Measurements from ENCODE around the gene MLC1. TPM values are rescaled to one million over a fixed set of nuclear protein-coding genes. Genes with fewer than 3 reads are reported as not detected.

MLC1 gene
- total and polyA plus RNA-seq, 2 donors, result 0.09 to 2.4 TPM

- Histone ChIP-seq H3K4me1 (ENCODE audit: insufficient read depth) (no peaks in the 10 kb centered on the region), H3K27ac (ENCODE audit: low read depth) (no peak overlapping the region), H3K36me3 (ENCODE audit: insufficient read depth) (no peaks in the 10 kb centered on the region), H3K4me3 (ENCODE audit: low read depth, low read length) (no peak overlapping the region)
- DNase-seq (ENCODE audit: extremely low spot score), result no peak
- WGBS, result 83% methylated on average over 14 of the region's 14 CpGs
Measured at GRCh38 chr22:50022171-50022819, 62.9 kb downstream of the MLC1 start.

GRCh38 chr22:50020606-50021005 lies 64.6 kb downstream of the MLC1 start:
- WGBS, result 90% methylated on average over 15 of the region's 15 CpGs
- no peak for DNase-seq (ENCODE audit: extremely low spot score)
- Histone ChIP-seq H3K4me3 (ENCODE audit: low read depth, low read length) (no peak overlapping the region), H3K36me3 (ENCODE audit: insufficient read depth) (no peaks in the 10 kb centered on the region), H3K4me1 (ENCODE audit: insufficient read depth) (no peaks in the 10 kb centered on the region), H3K27ac (ENCODE audit: low read depth) (no peak overlapping the region)

- no peak for DNase-seq (ENCODE audit: extremely low spot score)
- no peaks in the 10 kb centered on the region for H3K36me3 ChIP-seq (ENCODE audit: insufficient read depth)
- no peak overlapping the region for H3K4me3 ChIP-seq (ENCODE audit: low read depth, low read length)
- 58% methylated on average over 3 of the region's 3 CpGs for WGBS
- no peak overlapping the region for H3K27ac ChIP-seq (ENCODE audit: low read depth)
- peaks cover 3% of the 10 kb centered on the region for H3K4me1 ChIP-seq (ENCODE audit: insufficient read depth)
Measured at GRCh38 chr22:50019316-50019715, 65.9 kb downstream of the MLC1 start.

GRCh38 chr22:50018608-50019285 lies 66.5 kb downstream of the MLC1 start:
- no peak overlapping the region for H3K4me3 ChIP-seq (ENCODE audit: low read depth, low read length)
- no peak overlapping the region for H3K27ac ChIP-seq (ENCODE audit: low read depth)
- WGBS, result 66% methylated on average over 11 of the region's 11 CpGs
- peaks cover 3% of the 10 kb centered on the region for H3K4me1 ChIP-seq (ENCODE audit: insufficient read depth)
- no peak for DNase-seq (ENCODE audit: extremely low spot score)
- no peaks in the 10 kb centered on the region for H3K36me3 ChIP-seq (ENCODE audit: insufficient read depth)

GRCh38 chr22:50017701-50018224 lies 67.5 kb downstream of the MLC1 start:
- H3K4me1 ChIP-seq (ENCODE audit: insufficient read depth), result peaks cover 3% of the 10 kb centered on the region
- H3K27ac ChIP-seq (ENCODE audit: low read depth), result no peak overlapping the region
- no peaks in the 10 kb centered on the region for H3K36me3 ChIP-seq (ENCODE audit: insufficient read depth)
- no peak overlapping the region for H3K4me3 ChIP-seq (ENCODE audit: low read depth, low read length)
- DNase-seq (ENCODE audit: extremely low spot score), result no peak
- WGBS, result 84% methylated on average over 6 of the region's 6 CpGs

GRCh38 chr22:50016988-50017700 lies 68.1 kb downstream of the MLC1 start:
- WGBS, result 76% methylated on average over 21 of the region's 21 CpGs
- no peak for DNase-seq (ENCODE audit: extremely low spot score)
- Histone ChIP-seq H3K4me3 (ENCODE audit: low read depth, low read length) (no peak overlapping the region), H3K27ac (ENCODE audit: low read depth) (no peak overlapping the region), H3K36me3 (ENCODE audit: insufficient read depth) (no peaks in the 10 kb centered on the region), H3K4me1 (ENCODE audit: insufficient read depth) (peaks cover 3% of the 10 kb centered on the region)

- H3K4me3 ChIP-seq (ENCODE audit: low read depth, low read length), result no peak overlapping the region
- WGBS, result 85% methylated on average over 20 of the region's 20 CpGs
- H3K4me1 ChIP-seq (ENCODE audit: insufficient read depth), result peaks cover 3% of the 10 kb centered on the region
- H3K27ac ChIP-seq (ENCODE audit: low read depth), result no peak overlapping the region
- H3K36me3 ChIP-seq (ENCODE audit: insufficient read depth), result no peaks in the 10 kb centered on the region
- no peak for DNase-seq (ENCODE audit: extremely low spot score)
Measured at GRCh38 chr22:50016308-50016987, 68.8 kb downstream of the MLC1 start.

GRCh38 chr22:50015451-50016307 lies 69.5 kb downstream of the MLC1 start:
- H3K4me1 ChIP-seq (ENCODE audit: insufficient read depth), result peaks cover 5% of the 10 kb centered on the region
- H3K4me3 ChIP-seq (ENCODE audit: low read depth, low read length), result no peak overlapping the region
- 45% methylated on average over 30 of the region's 30 CpGs for WGBS
- H3K27ac ChIP-seq (ENCODE audit: low read depth), result no peak overlapping the region
- DNase-seq (ENCODE audit: extremely low spot score), result no peak
- H3K36me3 ChIP-seq (ENCODE audit: insufficient read depth), result no peaks in the 10 kb centered on the region

GRCh38 chr22:50014655-50015401 lies 70.4 kb downstream of the MLC1 start:
- no peaks in the 10 kb centered on the region for H3K36me3 ChIP-seq (ENCODE audit: insufficient read depth)
- H3K27ac ChIP-seq (ENCODE audit: low read depth), result no peak overlapping the region
- peaks cover 5% of the 10 kb centered on the region for H3K4me1 ChIP-seq (ENCODE audit: insufficient read depth)
- 3% methylated on average over 90 of the region's 91 CpGs for whole genome bisulfite sequencing
- DNase-seq (ENCODE audit: extremely low spot score), result no peak
- H3K4me3 ChIP-seq (ENCODE audit: low read depth, low read length), result no peak overlapping the region

GRCh38 chr22:50014053-50014501 lies 71.1 kb downstream of the MLC1 start:
- no peak for DNase-seq (ENCODE audit: extremely low spot score)
- no peak overlapping the region for H3K4me3 ChIP-seq (ENCODE audit: low read depth, low read length)
- WGBS, result 63% methylated on average over 16 of the region's 16 CpGs

GRCh38 chr22:50012211-50013181 lies 72.7 kb downstream of the MLC1 start, which contains the start of gene IL17REL:
IL17REL (minus strand) TSS chr22:50012765; CDS start chr22:50012646, 119 bp downstream.
- Histone ChIP-seq H3K4me3 (ENCODE audit: low read depth, low read length) (no peak within 1 kb of the TSS), H3K36me3 (ENCODE audit: insufficient read depth) (no peaks in the 10 kb centered on the region), H3K27ac (ENCODE audit: low read depth) (no peak within 1 kb of the TSS), H3K4me1 (ENCODE audit: insufficient read depth) (peaks cover 5% of the 10 kb centered on the region)
- DNase-seq (ENCODE audit: extremely low spot score), result no peak
- WGBS, result 63% methylated on average over 29 of the region's 29 CpGs

More at GRCh38 chr22:50014053-50014501, 71.1 kb downstream of the MLC1 start:
- H3K36me3 ChIP-seq (ENCODE audit: insufficient read depth), result no peaks in the 10 kb centered on the region
- H3K27ac ChIP-seq (ENCODE audit: low read depth), result no peak overlapping the region
- peaks cover 5% of the 10 kb centered on the region for H3K4me1 ChIP-seq (ENCODE audit: insufficient read depth)
